Gastrocnemius medialis (tissue), 4 donors: ENCODE measurements around the gene RAD18.

ENCODE experiments used
- CTCF ChIP-seq, 5 experiments: fragments of 450-650 bp in 3 of 5; fragments of 200-600 bp in 2 of 5; sonication (generic) in 2 of 5; IDR thresholded peaks in 4 of 5; conservative IDR thresholded peaks in 1 of 5; 1 replicate in 4 of 5; 2 replicates in 1 of 5; pipeline ENCODE4 v1.5.1; 2016 to 2019; ENCODE audit warnings: antibody characterized with exemption in 5 of 5, mild to moderate bottlenecking in 3 of 5, moderate library complexity in 3 of 5
- POLR2A ChIP-seq, 2 donors: fragments of 450-650 bp; IDR thresholded peaks; one replicate each; pipeline ENCODE4 v1.6.1; 2017; ENCODE audit warnings: antibody characterized with exemption in 2 of 2, mild to moderate bottlenecking in 2 of 2, moderate library complexity in 2 of 2

- TF ChIP-seq CTCF (IDR thresholded peaks at IDR 0.05 in 4 of 5, conservative IDR thresholded peaks at IDR 0.05 in 1 of 5), result no peak
- no peak for TF ChIP-seq POLR2A (IDR thresholded peaks at IDR 0.05)
These were observed 94.3 kb downstream of the RAD18 start for GRCh38 chr3:8868996-8869395.
